Stimulated activated naive CD4-positive, alpha-beta T cell (primary cell): ENCODE data around the gene ARL3.
"Not testable (repeated sequence)": the region's sequence is repeated elsewhere in the genome, so short reads cannot be mapped to it uniquely, and the experiment has no call there.

ENCODE experiments used
- DNase-seq, 6 experiments: peaks; one replicate each; lab custom pipeline; 2025; lab: John Stamatoyannopoulos, UW

ARL3 gene

GRCh38 chr10:102738692-102739121 lies 24.5 kb upstream of the ARL3 start:
- DNase-seq: no peak

- DNase-seq: no peak
These were observed 20.9 kb upstream of the ARL3 start for GRCh38 chr10:102735065-102735562.

- no peak for DNase-seq
These were observed 18.5 kb upstream of the ARL3 start for GRCh38 chr10:102732661-102733060.

- no peak for DNase-seq
These were observed 17.1 kb upstream of the ARL3 start for GRCh38 chr10:102731222-102731800.

- DNase-seq: peak in 5 of 6 experiments; percentile 7 to 42 (median 20)
These were observed 15.1 kb upstream of the ARL3 start for GRCh38 chr10:102729029-102730026.

- no peak for DNase-seq
These were observed 13.0 kb upstream of the ARL3 start for GRCh38 chr10:102727037-102727818.

GRCh38 chr10:102726274-102726673 lies 12.1 kb upstream of the ARL3 start:
- DNase-seq: no peak

- no peak for DNase-seq
These were observed 9.8 kb upstream of the ARL3 start for GRCh38 chr10:102723989-102724388.

GRCh38 chr10:102721954-102722353 lies 7.8 kb upstream of the ARL3 start:
- no peak for DNase-seq

- no peak for DNase-seq
These were observed 6.6 kb upstream of the ARL3 start for GRCh38 chr10:102720775-102721301.

- DNase-seq: no peak
These were observed 6.1 kb upstream of the ARL3 start for GRCh38 chr10:102720337-102720736.

- no peak for DNase-seq
These were observed 4.0 kb upstream of the ARL3 start for GRCh38 chr10:102718220-102718619.

GRCh38 chr10:102716900-102717565 lies 2.8 kb upstream of the ARL3 start:
- DNase-seq: not testable (repeated sequence)

- no peak for DNase-seq
These were observed 1.7 kb upstream of the ARL3 start for GRCh38 chr10:102715880-102716279.

GRCh38 chr10:102714621-102715455 lies 641 bp upstream of the ARL3 start, which contains the start of gene SFXN2:
Gene SFXN2, plus strand, starts transcription at chr10:102714636. Its CDS starts 12,001 bp downstream, at chr10:102726637.
- DNase-seq: peak in 4 of 6 experiments; percentile 25 to 67 (median 52)

- DNase-seq: peak in 1 of 6 experiments; percentile 42
These were observed 721 bp downstream of the ARL3 start for GRCh38 chr10:102713539-102713813.

- no peak for DNase-seq
These were observed 1.2 kb downstream of the ARL3 start for GRCh38 chr10:102712843-102713538.

GRCh38 chr10:102712089-102712488 lies 2.1 kb downstream of the ARL3 start:
- DNase-seq: no peak

- DNase-seq: no peak
These were observed 3.6 kb downstream of the ARL3 start for GRCh38 chr10:102710609-102711008.

GRCh38 chr10:102705531-102705930 lies 8.7 kb downstream of the ARL3 start:
- no peak for DNase-seq
